Psoas muscle (tissue), 8 donors: Measurements from ENCODE around the gene RLN3. TPM values are rescaled to one million over a fixed set of nuclear protein-coding genes. Genes with fewer than 3 reads are reported as not detected.

Experiments
- ATAC-seq, 4 donors: fragments of 200-7000 bp; cut with Tn5 transposase; one replicate each; pipeline ENCODE4 v1.9.1; 2020; ENCODE audit warnings: moderate library complexity in 3 of 4, mild to moderate bottlenecking in 2 of 4
- DNase-seq, 2 donors: peaks; one replicate each; pipeline ENCODE4 v3.0.0-alpha.2; 2020
- H3K27ac ChIP-seq: fragments of 200-600 bp; one replicate; pipeline ENCODE4 v1.8.0; 2022
- H3K27me3 ChIP-seq, 3 donors: fragments of 200-600 bp in 1 of 3; one replicate each; pipeline versions ENCODE4 v1.6.1 to v1.8.0; 2013 to 2022; ENCODE audit warnings: low read length in 2 of 3, mild to moderate bottlenecking in 2 of 3, moderate library complexity in 1 of 3; ENCODE audit not compliant: insufficient read depth in 3 of 3
- H3K36me3 ChIP-seq, 2 donors: fragments of 200-600 bp in 1 of 2; one replicate each; pipeline versions ENCODE4 v1.6.1 to v1.8.0; 2013 to 2022; ENCODE audit warnings: low read depth in 1 of 2, mild to moderate bottlenecking in 1 of 2, moderate library complexity in 1 of 2; ENCODE audit not compliant: insufficient read depth in 1 of 2
- H3K4me1 ChIP-seq: fragments of 200-600 bp; one replicate; pipeline ENCODE4 v1.8.0; 2022
- H3K4me3 ChIP-seq: fragments of 200-600 bp; one replicate; pipeline ENCODE4 v1.8.0; 2022; ENCODE audit warnings: mild to moderate bottlenecking
- H3K9me3 ChIP-seq: fragments of 200-600 bp; one replicate; pipeline ENCODE4 v1.8.0; 2022
- CTCF ChIP-seq: fragments of 200-600 bp; IDR thresholded peaks from one replicate; pipeline ENCODE4 v1.8.0; 2022; ENCODE audit warnings: antibody characterized with exemption
- WGBS, 3 donors: extraction: QIAGEN DNeasy Blood & Tissue Kit; methylation state at CpG; one replicate each; pipeline versions ENCODE4 v1.1.6 to v1.1.7; 2013; 5-methylcytosine and 5-hydroxymethylcytosine counted together
- intact Hi-C, 2 donors: fragments of 100-400 bp; cut with DNase I; formaldehyde crosslinking; loops; one replicate each; pipeline versions ENCODE4 v1.11.0 to v1.14.2; 2022
- polyA plus RNA-seq, 3 donors: library from polyadenylated mRNA; stranded (reverse); fragments of 200-250 nt; gene quantifications; one replicate each; pipeline ENCODE4 v1.2.3, GENCODE V29; 2013
- total RNA-seq, 4 donors: library from RNA; stranded (reverse); fragmentation: NEBNext Ultra II Directional in 2 of 4; extraction: Animal tissue kit (Norgen Biotek cat#: 25700) in 2 of 4; gene quantifications; one replicate each; pipeline versions ENCODE4 v1.2.1 to v1.2.4, GENCODE V29; 2021 to 2023
- donor health status: healthy with polysubstance abuse.
- donor health status: DM: no; HTN: no; CAD: no; lungs with moderate emphysema.
- donor health status: Bipolar disorder and iron deficiency.
- donor health status: healthy.
- donor health status: DM: yes; HTN: yes; CAD: no.
- donor health status: DM: no; HTN: no; CAD: no.
- donor health status: DM: no; HTN: no; CAD: no.
- donor health status: DM: yes; HTN: yes; CAD: no.

RLN3 gene
- total and polyA plus RNA-seq, 7 donors, result not detected

DNA sequence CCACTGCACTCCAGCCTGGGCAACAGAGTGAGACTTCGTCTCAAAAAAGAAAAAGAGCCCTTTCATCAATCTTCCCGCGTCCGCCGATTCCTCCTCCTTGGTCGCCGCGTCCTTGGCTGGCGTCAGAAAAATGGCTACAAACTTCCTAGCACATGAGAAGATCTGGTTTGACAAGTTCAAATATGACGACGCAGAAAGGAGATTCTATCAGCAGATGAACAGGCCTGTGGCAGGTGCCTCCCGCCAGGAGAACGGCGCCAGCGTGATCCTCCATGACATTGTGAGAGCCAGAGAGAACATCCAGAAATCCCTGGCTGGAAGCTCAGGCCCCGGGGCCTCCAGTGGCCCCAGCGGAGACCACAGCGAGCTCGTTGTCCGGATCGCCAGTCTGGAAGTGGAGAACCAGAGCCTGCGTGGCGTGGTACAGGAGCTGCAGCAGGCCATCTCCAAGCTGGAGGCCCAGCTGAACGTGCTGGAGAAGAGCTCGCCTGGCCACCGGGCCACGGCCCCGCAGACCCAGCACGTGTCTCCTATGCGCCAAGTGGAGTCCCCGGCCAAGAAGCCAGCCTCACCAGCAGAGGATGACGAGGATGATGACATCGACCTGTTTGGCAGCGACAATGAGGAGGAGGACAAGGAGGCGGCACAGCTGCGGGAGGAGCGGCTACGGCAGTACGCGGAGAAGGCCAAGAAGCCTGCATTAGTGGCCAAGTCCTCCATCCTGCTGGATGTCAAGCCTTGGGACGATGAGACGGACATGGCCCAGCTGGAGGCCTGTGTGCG, 42.5 kb downstream of the RLN3 start:
- no peak overlapping the region for H3K27ac ChIP-seq
- intact Hi-C loops, result loop anchor here (5.0 to 10.0 kb wide), 3 partner anchors 63 to 296 kb away; partner anchors contain the start of genes C19orf53 (in 2 of the 2) and RFX1 (in 1 of the 2)
- H3K27me3 ChIP-seq, result no peaks in the 10 kb centered on the region
- H3K4me1 ChIP-seq, result peaks cover 17% of the 10 kb centered on the region
- H3K9me3 ChIP-seq, result no peaks in the 10 kb centered on the region
- no peak overlapping the region for H3K4me3 ChIP-seq
- no peak for TF ChIP-seq CTCF
- WGBS, 3 donors, result 89 to 92% (median 91%) methylated on average over 43 of the region's 43 CpGs
- no peaks in the 10 kb centered on the region for H3K36me3 ChIP-seq
- DNase-seq, result no peak
- ATAC-seq, result no peak

DNA sequence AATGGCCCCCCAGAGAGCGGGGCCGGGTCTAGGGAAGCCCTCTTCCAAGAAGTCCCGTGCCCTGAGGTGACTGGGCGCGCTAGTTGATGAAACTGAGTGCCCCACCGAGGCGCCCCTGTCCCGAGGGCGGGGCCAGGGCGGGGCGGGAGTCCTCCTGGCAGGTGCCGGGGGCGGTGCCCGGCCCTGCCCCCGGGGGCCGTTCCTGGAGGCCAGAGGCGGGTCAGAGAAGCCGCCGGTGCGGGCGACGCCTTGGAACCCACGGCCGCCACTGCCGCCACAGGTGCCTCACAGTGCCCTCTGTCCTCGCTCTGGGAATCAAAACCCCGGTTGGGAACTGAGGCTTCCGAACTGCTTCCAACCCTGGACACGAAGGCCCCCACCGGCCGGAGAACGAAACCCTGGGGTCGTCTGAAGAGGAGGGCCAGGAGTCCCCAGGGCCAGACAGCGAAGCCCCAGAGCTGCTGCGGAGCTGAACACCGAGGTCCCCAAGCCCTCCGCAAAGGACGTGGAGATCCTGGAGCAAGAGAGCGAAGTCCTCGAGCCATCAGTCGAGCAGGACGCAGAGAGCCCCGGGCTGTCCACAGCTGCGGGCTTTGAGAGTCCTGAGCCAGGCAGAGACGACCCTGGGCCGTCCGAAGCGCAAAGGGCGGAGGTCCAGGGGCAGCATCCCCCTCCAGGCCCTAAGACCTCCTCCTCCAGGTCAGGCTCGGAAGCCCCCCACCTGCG, 44.8 kb downstream of the RLN3 start, which contains the start of gene MISP3:
Gene MISP3 (plus strand): TSS at position 252 of the 726 bp plus-strand sequence. CDS start 524 bp downstream, outside the sequence.
- Histone ChIP-seq H3K9me3 (no peaks in the 10 kb centered on the region), H3K27ac (peak within 1 kb of the TSS; percentile 78), H3K27me3 (no peaks in the 10 kb centered on the region), H3K4me1 (peaks cover 20% of the 10 kb centered on the region), H3K4me3 (peak within 1 kb of the TSS; percentile 83), H3K36me3 (no peaks in the 10 kb centered on the region)
- peak; percentile 62 to 73 for DNase-seq
- ATAC-seq, result peak; percentile 56 to 63 (median 60)
- intact Hi-C loops, result loop anchor here (2.0 to 10.0 kb wide), 4 partner anchors 62 to 298 kb away; partner anchors contain the start of genes C19orf53 (in 2 of the 2) and RFX1 (in 1 of the 2)
- no peak for TF ChIP-seq CTCF
- WGBS, 3 donors, result 1 to 2% (median 1%) methylated on average over 45 to 51 of the region's 51 CpGs

DNA sequence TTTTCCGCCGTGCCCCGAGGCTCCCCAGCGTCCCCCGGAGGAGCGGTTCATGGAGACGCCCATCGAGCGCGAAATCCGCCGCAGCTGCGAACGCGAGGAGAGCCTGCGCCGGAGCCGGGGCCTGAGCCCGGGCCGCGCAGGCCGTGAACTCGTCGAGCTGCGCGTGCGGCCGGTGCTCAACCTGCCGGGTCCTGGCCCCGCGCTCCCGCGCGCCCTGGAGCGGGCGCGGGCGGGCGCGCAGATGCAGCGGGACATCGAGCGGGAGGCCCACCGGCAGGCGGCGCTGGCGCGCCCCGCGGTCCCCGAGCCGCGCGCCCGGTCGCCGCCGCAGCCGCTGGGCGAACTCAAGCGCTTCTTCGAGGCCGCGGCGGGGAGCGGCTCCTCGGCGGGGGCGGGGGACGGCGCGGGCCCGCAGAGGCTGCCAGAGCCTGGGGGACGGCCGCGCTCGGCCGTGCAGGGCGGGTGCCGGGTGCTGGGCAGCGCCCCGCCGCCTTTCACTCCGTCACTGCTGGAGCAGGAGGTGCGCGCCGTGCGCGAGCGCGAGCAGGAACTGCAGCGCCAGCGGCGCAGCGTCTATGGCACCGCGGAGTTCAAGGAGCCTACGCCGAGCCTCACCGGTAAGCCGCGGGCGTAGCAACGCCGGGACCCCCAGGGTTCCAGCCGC, 45.4 kb downstream of the RLN3 start:
- H3K27ac ChIP-seq, result peak overlapping the region; percentile 78
- H3K27me3 ChIP-seq, result no peaks in the 10 kb centered on the region
- H3K4me3 ChIP-seq, result peak overlapping the region; percentile 83
- ATAC-seq (peak; percentile 45 to 58 (median 56)), DNase-seq (peak; percentile 83 to 89)
- H3K36me3 ChIP-seq, result no peaks in the 10 kb centered on the region
- intact Hi-C loops, result loop anchor here (2.0 to 10.0 kb wide), 4 partner anchors 61 to 299 kb away; partner anchors contain the start of genes C19orf53 (in 2 of the 2) and RFX1 (in 1 of the 2)
- H3K4me1 ChIP-seq, result peaks cover 20% of the 10 kb centered on the region
- H3K9me3 ChIP-seq, result no peaks in the 10 kb centered on the region
- peak; percentile 75 for TF ChIP-seq CTCF
- 0 to 1% (median 1%) methylated on average over 63 to 106 of the region's 106 CpGs for WGBS, 3 donors

- ATAC-seq, result peak in 2 of 4 donors; percentile 4 to 11
- Histone ChIP-seq H3K4me3 (peak overlapping the region; percentile 83), H3K36me3 (no peaks in the 10 kb centered on the region), H3K27me3 (no peaks in the 10 kb centered on the region), H3K9me3 (no peaks in the 10 kb centered on the region), H3K4me1 (peaks cover 20% of the 10 kb centered on the region), H3K27ac (peak overlapping the region; percentile 78)
- 12 to 16% (median 15%) methylated on average over 41 to 44 of the region's 44 CpGs for WGBS, 3 donors
- TF ChIP-seq CTCF, result no peak
- intact Hi-C loops, result loop anchor here (1.0 to 10.0 kb wide), 5 partner anchors 61 to 299 kb away; partner anchors contain the start of genes C19orf53 (in 2 of the 2) and RFX1 (in 1 of the 2)
- DNase-seq, result no peak
Observed at GRCh38 chr19:14073925-14074838, 46.2 kb downstream of the RLN3 start.
